SH-SY5Y (cell line): ENCODE data around the gene CCDC159.

Experiments used
- GATA2 ChIP-seq: IDR thresholded peaks from 2 replicates; pipeline ENCODE4 v1.6.1; 2011; ENCODE audit warnings: mild to moderate bottlenecking, low read depth, low read length
- GATA3 ChIP-seq: IDR thresholded peaks from 2 replicates; pipeline ENCODE4 v1.6.1; 2011; ENCODE audit warnings: low read depth, mild to moderate bottlenecking, low read length, moderate library complexity

The CCDC159 gene

GRCh38 chr19:11390359-11390758 is 44.0 kb downstream of the CCDC159 start:
- TF ChIP-seq GATA2 (no peak), GATA3 (no peak)

GRCh38 chr19:11390933-11391680 is 44.8 kb downstream of the CCDC159 start:
- TF ChIP-seq GATA3 (no peak), GATA2 (no peak)

DNA sequence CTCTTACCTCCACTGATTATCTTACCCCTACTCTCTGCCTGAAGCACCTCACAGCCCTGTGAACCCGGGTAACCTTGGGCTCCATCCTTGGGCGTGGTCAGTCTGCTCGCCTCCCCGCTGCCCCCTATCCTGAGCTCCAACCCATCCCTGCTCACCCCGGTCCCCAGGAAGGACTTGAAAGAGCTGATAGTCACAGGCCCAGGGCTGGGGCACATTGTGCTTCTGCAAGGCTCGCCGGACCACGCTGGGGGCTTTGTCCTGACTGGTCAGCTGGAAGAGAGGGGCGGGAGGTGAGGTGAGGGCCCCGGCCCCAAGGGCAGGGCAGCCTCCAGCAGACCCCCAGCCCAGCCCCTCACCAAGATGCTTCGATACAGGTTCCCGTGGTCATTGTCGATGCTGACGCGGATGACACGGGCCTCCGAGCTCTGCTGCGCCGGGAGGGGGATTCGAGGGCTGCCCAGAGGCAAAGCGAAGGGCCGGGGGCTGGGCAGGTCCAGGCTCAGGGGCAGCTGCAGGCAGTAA is 50.8 kb downstream of the CCDC159 start:
- TF ChIP-seq GATA2 (no peak), GATA3 (no peak)

DNA sequence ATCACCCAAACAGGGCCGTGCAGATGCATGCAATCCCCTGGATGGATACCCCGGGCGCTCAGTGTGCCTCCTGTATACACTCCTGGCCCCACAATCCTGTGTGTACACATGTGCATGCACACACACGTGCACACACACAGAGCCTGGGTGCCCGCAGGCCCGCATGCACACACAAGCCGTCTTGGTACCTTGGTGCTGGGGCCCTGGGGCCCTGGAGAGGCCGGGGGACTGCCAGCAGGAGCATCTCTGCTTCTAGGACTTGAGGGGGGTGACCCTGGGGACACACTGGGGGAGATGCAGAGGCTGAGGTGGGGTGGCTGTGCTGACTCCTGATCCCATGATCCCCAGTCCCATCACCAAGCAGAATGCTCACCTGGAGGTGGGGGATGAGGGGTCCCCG is 53.3 kb downstream of the CCDC159 start:
- TF ChIP-seq GATA3, result no peak
- no peak for TF ChIP-seq GATA2

DNA sequence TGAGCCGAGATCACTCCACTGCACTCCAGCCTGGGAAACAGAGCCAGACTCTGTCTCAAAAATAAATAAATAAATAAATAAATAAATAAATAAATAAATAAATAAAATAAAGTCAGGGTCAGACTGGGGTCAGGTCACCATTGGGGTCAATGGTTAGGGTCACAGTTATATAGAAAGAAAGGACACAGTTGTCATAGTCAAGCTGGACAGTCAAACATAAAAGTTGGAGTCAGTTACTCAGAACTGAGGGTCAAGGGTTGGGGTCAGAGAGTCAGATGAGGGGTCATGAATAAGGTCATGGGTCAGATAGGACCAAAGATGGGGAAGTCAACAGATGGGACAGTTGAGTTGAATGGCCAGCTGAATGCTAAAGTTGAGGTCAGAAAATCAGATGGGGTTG is 54.5 kb downstream of the CCDC159 start:
- TF ChIP-seq GATA2, result no peak
- no peak for TF ChIP-seq GATA3

DNA sequence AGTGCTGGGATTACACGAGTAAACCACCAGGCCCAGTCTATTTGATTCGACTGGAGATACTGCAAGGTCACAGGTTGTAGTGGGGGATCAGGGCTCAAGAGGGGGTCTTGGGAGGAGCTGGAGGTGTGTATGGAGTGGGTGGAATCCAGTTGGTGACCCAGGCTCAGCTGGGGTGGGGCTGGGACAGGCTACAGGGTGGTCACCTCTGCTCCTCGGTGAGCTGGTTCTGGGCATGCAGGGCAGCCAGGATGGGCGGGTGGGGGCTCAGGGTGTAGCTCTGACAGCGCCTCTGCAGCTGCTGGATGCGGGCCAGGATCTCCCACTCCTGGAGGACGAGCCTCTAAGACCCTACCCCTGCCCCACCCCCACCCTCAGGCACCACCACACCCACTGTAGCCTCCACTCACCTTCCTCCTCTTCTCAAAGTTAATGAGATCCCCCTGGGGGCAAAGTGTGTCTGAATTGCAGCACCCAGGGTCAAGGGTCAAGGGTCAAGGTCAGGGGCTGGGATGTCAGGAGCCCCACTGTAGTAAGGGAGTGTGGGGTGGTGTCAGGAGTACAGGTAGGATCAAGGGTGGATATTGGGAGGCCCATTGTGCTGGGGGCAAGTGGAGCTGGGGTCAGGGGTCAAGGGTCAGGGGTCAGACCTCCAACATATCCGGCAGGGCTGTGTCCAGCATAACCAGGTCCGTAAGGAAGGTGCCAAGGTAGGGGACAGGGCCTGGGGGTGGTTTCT is 55.7 kb downstream of the CCDC159 start:
- TF ChIP-seq GATA3, result no peak
- no peak for TF ChIP-seq GATA2
